ENCODE measurements around the gene NANOS3.

The NANOS3 gene

DNA sequence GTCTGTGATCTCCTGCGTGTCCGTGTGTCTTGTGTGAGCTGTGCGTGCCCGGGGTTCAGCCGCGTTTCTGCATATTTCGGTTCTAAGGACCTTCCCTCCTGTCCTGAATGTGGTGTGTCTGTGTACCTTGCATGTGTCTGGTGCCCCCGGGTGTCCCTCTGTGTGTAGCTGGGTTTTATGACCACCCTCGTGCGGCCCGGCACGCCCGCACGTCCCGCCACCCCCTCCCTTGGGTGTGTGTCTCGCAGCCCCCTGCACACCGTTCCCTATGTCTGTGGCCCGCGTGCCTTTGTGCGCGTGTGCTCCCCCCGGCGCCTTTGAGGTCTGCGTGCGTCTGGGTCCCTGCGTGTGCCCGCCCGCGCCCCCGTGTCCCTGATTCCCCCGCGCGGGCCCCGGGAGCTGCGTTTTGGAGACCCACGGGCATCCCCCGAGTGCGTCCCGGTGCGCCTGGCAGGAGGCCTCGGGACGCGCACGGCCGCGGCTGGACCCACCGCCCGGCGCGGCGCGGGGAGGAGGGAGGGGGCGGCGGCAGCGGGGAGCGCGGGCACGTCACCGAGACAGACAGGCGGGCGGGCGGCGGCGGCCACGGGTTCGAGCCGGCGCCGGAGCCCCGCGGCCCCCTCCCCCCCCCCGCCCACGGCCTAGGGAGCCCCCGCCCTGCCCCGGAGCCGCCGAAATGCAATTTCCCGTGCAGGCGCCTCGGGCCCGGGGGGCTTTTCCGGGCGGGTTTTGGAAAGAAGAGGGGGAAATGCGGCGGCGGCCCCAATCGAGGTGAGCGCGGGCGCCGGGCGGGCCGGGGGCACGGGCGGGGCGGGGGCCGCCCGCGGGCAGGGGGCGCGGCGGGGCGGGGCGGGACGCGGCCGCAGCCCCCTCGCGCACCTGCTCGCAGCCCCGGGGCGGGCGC, 12.0 kb upstream of the NANOS3 start:
- no peak for DNase-seq (ENCODE audit: low spot score)

DNA sequence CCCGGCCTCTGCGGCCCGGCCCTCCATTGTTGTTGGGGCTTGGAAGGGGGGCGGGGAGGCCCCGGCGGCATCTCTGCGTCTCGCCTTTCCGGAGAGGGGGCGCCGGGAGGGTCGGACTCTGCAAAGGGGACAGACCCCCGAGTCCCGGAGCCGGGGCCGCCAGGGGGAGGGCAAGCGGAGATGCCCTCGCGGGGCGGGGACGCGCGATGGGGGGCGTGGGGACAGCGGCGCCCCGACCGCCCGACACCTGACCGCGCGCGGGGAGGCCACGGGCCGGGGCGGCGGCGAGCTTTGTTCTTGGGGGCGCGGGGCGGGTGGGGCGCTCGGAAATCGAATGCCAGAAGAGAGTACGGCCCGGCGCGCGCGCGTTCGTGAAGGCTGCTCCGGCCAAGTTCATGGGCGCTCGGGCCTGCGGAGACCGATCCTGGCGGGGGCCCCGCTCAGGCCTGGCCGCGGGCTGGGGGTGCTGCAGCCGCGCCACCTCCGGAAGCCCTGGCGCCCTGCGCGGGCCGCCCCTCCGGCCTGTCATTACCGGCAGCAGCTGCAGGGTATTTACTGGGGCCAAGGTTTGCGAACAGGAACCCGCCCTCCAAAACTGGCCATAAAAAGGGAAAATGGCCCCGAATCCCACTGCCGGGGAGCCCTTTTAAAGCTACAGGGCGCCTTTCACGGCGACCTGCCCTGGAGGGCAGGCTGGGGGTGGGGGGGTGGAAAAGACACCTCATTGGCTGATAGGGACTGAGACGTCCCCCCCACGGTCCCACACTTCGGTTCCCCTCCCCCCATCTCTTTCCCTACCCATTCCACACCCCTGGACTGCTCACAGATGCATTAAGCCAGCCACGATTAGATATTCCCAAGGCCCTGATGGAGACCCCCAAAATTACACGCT, 11.1 kb upstream of the NANOS3 start:
- DNase-seq (ENCODE audit: low spot score): no peak

DNA sequence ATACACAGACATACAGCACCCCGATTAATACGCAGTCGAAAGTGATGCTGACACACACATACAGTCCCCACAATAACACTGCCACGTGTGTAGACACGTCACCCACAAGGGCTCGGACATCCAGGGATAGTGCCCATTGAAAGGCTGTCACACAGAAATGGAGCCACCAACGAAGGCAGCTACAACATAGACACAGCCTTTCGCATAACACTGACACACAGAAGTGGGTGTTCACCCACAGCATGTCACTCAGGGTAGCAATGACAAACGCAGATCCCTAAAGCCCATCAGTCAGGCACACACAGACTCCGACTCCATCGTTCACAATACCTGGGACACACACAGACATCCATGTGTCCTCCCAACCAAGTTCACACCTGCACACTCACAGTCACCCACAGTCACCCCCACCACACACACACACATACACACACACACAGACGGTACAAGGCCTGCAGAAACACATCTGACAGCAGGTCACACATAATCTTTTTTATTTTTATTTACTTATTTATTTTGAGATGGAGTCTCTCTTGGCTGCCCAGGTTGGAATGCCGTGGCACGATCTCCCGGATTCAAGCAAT, 10.4 kb upstream of the NANOS3 start:
- no peak for DNase-seq (ENCODE audit: low spot score)

DNA sequence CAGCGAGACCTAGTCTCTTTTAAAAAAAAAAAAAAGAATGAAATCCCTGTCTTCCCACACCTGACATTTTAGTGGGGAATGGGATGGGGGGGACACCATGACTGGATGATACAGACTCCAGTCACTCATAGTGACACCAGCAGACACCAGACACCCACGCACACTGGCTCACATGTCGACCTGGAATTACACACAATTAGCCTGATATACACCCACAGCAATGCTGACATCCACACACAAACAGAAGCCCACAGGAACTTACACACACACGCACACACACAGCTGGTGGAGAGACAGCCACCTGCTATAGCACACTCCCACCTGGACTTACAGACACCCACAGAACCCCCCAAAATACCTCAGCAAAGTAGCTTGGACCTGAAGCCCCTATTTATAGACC, 8.3 kb upstream of the NANOS3 start:
- no peak for DNase-seq (ENCODE audit: low spot score)

DNA sequence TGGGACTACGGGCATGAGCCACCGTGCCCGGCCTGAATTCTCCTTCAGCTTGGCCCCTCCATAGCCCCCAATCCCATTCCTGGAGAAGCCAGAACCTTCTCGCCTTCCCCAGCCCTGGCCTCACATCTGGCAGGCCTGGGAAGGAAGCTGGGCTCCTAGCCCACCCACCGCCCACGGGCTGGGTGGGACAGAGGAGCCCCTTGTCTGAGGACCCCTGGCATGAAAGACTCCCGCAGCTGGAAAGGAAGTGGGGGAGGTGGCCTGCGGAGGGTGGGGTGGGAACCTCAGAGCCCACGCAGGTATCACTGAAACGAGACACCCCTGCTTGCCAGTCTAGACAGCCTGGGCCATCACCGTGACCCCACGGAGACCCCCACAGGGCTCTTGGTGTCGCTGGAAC, 7.7 kb upstream of the NANOS3 start:
- no peak for DNase-seq (ENCODE audit: low spot score)

DNA sequence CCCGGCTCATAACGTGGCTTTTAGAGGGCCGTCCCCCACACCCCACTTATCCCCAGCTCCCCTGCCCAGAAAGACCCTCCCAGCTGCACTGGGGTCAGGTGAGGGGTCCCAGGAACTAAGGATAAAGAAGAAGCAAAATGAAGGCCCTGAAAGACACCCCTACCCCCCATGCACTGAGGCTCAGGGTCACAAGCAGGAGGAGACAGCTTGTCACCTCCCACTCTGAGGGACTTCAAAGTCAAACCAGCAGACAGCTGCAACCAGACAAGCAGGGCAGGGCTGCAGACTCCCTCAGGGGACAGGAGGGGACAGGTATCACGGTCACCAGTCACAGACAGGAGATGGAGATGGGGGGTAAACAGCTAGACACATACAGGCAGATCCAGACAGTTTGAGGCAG, 6.1 kb upstream of the NANOS3 start:
- no peak for DNase-seq (ENCODE audit: low spot score)

DNA sequence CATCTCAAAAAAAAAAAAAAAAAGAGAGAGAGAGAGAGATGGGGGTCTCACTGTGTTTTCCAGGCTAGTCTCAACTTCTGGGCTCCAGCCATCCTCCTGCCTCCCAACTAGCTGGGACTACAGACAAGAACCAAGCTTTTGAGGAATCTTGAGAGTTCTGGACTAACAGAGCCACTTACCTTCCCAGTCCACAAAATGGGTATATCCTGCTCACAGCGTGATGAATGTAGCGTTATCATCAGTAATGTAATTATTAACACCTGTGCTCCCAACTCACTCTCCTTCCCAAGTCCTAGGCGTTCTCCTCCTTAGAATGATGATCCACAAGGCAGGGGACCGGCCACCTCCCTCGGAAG, 4.6 kb upstream of the NANOS3 start:
- DNase-seq (ENCODE audit: low spot score): no peak

DNA sequence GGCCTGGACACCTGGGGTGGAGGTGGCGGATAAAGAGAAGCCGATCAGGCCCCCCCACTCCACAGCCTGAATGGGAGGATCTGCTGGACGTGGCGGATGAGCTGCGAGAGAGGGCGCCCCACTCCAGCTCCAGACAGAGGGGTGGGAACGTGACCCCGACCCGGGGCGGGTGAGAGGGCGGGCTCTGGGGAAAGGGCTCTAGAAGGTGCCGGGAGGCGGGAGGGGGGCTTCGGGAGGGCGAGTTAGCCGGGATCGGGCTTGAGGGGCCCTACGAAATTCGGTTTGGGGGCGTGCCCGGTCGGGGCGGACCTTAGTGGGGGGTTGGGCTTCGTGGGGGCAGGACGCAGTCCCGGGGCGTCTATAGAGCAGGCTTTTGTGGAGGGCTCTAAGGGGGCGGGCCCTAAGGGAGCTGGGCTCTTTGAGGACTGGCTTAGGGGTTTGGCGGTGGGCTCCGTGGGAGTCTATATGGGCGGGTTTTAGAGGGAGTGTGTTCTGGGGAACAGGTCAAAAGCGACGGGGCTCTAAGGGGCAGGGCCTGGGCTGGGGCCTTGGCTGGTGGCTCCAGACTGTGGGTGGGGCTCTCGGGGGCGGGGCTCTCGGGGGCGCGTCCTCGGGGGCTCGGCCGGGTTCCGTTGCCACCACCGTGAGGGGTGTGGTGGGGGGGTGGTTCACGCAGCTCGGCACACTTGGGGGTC, 4.1 kb upstream of the NANOS3 start:
- DNase-seq (ENCODE audit: low spot score): no peak

DNA sequence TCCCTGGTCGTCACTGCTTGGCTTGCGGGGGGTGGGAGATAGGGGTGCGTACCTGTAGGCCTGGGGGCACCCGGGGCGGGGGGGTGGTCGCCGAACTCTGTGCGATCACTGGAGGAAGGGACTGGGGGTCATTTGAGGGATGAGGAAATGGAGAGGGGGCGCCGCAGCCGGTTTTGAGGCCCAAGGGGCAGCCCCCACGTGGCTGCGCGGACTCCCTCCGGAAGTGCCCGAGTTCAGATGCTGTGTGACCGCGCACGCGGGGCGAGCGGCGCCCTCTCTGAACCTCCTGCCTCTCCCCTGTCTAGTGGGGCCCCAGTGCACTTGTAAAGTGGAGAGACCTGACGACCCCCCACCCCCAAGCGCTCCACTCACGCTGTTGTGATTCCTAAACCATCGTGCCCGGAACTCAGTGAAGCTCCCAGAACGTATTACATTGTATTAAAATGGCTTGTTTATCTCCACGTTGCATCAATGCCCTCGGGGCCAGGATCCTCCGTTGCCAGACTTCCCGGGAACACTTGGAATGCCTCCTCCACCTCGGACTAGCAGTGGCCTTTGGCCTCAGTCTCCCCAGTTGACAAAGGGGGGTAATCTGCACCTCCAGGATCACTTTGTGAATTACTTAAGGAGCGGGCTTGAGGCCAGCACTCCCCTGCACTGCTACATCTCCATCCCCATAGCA, 3.0 kb upstream of the NANOS3 start:
- DNase-seq (ENCODE audit: low spot score): no peak

DNA sequence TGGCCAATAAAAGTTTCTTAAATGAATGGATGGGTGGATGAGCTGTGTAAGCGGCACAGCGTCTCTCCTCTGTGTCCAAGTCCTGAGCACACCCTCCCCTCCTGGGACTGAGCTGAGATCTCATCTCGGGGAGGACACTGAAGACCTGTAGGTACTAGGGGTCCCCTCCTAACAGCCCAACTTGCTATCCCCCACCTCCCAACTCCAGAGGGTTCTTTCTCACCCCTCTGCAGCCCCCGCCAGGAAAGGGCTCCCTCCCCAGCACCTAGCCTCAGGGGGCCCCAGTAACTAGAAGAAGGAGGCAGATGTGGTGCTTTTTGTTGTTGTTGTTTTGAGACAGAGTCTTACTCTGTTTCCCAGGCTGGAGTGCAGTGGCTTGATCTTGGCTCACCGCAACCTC, 1.1 kb upstream of the NANOS3 start:
- DNase-seq (ENCODE audit: low spot score): no peak

DNA sequence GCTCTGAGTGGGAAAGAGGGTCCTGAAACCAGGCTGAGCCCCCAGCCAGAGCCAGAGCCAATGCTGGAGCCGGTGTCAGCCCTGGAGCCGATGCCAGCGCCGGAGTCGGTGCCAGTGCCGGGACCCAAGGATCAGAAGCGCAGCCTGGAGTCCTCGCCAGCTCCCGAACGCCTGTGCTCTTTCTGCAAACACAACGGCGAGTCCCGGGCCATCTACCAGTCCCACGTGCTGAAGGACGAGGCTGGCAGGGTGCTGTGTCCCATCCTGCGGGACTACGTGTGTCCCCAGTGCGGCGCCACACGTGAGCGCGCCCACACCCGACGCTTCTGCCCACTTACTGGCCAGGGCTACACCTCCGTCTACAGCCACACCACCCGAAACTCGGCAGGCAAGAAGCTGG, 369 bp downstream of the NANOS3 start:
- no peak for DNase-seq (ENCODE audit: low spot score)

DNA sequence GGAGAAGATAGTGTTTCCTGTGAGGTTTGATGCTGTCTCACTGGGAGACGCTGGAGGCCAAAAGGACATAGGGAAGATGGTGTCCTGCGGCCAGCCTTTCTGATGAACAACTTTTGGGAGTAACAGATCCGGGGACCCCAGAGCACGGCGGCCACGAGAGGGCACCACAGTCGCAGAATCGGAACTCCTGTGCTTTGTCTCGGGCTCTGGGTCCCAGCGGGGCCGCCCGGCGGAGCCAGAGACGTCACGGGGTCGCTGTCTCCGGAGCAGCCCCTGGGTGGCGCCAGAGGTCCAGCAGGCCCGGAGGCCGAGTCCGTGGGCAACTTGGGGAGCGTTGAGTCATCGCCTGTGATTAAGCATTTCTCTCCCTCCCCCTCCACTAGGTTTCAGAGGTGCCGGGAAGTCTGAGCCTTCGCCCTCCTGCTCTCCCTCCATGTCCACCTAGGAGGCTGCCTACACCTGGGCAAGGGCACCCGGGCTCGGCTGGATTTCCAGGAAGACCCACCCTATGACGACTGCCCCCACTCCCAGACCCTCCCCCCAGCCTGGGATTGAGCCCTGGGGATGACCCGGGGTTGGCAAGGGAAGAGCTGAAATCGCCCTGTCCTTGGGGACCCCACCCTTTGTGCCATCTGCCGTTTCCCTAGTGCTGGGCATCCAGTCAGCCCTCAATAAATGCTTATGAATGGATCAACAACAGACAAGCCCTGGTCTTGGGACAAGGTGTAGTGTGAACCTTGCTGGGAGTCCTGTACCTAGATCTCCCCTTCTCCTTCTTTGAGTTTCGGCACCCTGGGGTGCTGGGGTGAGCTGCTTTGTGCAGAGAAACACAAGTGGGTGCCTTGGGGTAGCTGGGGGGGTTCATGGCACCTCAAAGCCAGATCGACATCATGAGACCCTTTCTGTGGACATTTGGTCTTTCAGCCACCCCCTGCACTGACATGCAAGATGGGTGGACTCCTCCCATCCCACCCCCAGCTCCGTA, 3.4 kb downstream of the NANOS3 start:
- DNase-seq (ENCODE audit: low spot score): peak; percentile 97

DNA sequence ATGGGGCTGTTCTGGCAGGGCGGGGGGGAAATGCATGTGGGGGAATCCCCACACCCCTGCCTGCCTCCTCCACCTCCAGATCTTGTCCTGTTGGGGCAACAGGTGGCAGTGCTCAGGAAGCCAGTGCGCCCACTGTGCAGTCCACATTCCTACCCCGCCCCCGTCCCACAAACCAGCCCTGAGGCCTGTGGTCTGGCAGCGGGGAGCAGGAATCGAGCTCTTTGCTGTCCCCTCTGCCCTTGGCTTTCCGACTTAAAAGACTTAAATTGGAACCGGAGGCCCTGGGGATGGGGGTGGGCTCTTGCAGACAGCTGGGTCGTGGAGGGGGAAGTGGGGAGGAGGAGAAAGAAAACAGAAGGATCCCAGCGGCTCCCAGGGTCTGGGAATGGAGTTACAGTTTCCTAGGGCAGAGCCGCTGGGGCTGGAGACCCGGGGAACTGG, 4.3 kb downstream of the NANOS3 start:
- DNase-seq (ENCODE audit: low spot score): peak; percentile 21

DNA sequence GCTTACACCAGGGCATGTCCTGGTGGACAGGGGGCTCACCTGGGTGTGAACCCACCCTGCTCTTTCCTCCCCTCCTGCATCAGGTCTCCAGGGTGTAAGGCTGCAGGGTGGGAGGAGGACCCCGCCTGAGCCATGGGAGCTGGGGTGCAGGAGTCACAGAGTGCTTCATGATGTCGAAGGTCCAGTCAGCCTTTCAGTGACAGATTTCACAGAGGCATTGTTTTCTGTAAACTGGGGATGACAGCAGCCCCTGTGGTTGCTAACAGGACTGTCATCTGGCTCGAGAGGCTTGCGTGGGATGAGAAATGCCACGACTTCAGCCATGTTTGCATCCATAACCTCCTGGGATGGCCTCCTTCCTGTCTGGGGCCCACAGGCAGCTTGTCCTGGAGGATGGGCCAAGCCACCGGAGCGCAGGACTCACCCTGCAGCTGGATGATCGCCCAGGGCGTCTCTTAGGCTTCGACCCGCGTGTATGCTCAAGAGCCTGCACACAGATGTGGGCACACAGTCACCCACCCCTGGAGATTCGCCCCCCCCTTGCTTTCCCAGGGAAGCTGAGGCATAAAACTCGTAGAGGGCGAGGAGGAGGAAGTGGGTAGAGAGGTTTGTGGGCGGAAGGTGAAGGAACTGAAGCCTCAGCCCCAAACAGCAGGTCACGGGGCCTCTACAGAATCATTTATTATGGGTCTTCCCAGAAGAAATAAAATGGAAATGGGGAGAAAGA, 4.9 kb downstream of the NANOS3 start:
- DNase-seq (ENCODE audit: low spot score): no peak

DNA sequence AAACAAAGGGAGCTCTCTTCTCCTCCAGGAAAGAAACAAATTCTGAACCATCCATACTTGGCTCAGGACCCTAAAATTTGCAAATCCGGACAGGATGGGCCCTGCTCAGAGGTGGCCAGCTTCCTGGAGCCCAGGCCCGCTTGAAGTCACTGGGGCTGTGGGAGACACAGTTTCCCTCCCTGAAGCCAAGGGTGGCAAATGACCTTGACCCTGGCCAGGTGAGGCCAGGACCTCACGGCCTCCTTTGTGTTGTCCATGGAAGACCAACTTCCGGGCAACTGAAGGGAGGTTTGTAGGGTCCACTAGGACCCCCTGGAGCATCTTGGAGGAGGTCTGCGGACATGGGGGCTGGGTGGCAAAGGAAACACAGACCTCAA, 5.5 kb downstream of the NANOS3 start:
- no peak for DNase-seq (ENCODE audit: low spot score)

DNA sequence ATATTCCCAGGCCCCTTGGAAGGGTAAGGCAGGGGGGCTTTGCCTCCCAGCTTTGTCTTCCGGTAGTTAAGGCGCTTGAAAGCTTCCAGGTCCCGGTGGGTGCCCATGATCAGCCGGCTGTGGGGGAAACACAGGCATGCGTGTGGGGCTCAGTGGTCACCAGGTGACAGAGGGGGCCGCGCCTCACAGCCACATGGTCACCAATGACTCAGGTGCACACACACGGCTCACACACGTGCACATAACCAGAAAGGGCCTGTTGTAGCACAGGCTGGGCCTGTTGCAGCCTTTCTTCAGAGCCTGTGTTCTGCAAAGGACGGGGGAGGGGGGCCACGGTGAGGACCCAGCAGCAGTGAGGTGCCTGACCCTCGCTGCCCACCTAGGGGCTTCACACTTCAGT, 5.9 kb downstream of the NANOS3 start:
- DNase-seq (ENCODE audit: low spot score): no peak

DNA sequence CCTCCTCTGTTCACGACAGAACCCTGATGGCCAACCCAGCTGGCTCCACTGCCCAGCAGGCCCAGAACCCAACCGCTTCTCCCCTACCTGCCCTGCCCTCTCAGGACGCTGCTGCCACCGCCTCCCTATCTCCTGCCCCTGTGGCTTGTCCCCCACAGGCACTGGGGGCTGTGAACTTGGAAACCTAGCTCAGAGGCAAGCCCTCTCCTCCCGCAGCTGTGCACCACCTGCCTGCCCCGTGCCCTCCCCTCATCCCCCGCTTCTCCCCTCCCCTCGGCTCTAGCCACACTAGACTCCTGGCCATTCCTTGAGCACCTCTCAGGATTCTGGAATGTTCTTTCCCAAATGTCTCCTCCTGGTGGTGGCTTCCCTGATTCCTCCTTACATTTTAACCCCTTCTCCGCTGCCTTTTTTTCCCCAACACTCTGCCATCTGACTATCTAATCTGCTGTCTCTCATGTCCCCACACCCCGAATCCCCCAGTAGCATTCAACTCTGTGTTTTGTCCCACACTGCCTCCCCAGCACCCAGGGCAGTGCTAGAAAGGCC, 6.7 kb downstream of the NANOS3 start:
- DNase-seq (ENCODE audit: low spot score): no peak

DNA sequence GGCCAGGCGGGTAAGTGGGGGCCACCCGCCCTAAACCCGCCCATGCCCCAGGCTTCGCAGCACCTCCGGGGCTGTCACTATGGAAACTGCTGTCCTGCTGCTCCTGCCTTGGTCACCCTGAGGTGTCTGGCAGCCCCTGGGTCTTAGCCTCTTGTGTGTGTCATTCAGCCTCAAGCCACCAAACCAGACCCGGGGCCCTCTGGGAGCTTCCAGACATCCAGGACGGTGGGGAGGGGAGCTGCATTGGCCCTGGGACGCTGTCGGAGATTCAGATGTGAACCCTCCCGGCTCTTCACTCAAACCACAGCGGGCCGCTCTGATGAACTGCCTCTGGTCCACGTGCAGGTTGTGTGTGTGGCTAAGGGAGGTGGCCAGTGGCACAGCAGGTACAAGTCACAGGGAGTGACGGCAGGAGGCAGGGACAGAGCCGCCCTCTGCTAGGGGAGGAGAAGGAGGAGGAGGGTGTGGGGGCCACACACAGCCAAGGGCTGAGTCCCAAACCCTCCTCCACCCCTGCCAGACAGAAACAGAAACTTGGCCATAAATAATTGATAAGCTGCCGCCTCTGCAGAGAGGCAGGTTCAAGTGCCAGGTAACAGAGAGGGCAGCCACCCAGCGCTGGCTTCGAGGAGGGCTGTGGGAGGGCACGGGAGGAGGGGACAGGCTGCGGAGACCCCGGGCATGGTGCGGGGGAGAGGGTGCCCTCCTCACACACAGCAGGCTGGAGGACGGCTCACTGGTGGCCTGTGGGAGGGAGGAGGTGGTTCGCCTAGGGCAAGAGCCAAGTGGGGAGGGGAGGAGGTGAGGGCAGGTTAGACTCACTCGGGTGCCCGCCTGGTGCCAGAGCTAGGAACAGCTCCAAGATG, 8.0 kb downstream of the NANOS3 start:
- peak; percentile 41 for DNase-seq (ENCODE audit: low spot score)
